HG02623 (cell line): Measurements from ENCODE around the gene MICAL2.

Experiments
- ATAC-seq: cut with Tn5 transposase; IDR thresholded peaks from one replicate; pipeline ENCODE4 v1.9.1; 2021; ENCODE audit warnings: moderate library complexity; ENCODE audit not compliant: unreplicated experiment

The MICAL2 gene

DNA sequence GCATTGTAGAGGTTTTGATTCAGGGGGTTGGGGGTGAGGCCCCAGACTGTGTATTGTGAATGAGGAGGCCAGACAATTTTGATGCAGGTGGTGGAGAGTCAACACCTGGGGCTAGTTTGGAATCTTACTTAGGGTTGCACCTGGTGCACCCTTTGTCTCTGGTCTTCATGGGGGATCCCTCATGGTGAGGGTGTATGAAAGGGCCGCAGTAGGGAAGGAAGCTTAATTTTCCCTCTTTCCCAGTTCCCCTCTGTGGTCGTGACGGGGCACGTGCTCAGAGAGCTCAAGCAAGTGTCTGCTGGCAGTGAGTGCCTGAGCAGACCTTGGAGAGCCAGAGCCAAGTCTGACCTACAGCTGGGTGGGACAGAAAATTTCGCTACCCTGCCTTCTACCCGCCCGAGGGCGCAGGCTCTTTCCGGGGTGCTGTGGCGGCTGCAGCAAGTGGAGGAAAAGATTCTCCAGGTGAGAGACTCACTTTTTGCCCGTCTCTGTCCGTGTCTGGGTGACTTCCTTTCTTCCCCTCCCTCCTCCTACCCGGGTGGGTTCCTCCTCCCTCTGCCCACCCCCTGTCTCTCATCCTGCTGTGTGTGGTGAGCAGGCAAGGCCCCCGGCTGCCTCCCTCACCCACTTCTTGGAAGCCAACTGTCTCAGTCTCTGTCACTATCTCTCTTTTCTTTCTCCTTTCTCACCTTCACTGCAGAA, 131.7 kb downstream of the MICAL2 start:
- ATAC-seq: no peak

DNA sequence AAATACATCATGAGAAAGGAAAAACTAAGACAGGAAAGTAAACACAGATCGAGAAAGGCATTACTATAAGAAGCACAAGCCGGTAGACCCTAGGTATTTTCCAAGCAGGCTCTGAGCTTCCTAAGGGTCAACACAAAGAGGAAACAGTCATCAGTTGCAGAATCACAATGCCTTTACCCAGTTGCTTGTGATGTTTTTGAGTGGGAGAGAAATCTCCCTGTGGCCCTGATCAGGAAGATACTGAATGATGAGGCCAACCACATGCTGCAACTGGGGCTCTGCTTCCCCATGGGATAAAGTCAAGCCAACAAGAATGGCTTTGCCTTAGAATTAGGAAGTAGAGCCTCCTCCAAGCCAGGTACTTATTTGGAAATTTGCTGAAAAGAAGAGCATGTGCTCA, 132.6 kb downstream of the MICAL2 start:
- no peak for ATAC-seq

DNA sequence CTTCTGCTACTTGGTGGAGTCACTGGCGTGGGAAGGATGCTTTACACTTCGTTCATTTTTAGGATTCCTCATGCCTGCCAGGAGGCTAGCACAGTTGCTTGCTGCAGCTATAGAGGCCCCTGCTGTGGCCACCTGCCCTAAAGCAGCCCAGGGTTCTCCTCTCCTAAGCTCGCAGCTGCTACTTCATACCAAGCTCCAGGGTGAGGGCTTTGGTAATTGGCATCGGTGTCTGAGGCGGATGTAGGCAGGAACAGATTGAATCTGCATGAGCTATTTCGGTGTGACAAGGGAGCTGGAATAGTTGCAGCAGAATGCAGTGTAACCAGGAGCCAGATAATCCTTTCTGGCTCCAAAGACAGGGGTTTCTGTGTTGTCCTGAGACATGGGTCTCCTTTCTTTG, 133.1 kb downstream of the MICAL2 start:
- ATAC-seq: no peak

DNA sequence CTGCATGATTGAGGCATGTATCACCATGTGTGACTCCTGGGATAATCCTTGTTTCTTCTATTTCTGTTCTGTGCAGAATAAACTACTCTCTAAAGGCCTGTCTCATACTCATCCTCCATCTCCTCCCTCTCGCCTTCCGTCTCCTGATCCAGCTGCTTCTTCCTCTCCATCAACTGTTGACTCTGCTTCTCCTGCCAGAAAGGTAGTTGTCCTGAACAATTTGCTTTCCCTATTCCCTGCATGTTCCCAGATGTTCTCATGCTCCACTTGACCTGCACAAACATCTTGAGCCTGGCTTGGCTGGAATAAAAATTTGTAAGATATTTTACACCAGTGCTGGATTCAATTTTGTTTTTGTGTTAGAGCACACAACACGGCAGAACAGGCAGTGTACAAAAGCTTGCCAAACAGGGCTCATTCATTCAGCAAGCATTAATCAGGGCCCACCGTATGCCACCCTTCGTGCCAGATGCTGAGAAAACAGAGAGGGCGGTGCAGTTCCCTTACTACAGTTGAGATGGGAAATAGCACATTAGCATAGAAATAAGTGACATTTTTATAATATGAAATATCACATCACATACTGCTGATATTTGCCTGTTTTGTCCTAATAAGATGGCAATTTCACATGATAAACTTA, 133.6 kb downstream of the MICAL2 start:
- ATAC-seq: no peak

DNA sequence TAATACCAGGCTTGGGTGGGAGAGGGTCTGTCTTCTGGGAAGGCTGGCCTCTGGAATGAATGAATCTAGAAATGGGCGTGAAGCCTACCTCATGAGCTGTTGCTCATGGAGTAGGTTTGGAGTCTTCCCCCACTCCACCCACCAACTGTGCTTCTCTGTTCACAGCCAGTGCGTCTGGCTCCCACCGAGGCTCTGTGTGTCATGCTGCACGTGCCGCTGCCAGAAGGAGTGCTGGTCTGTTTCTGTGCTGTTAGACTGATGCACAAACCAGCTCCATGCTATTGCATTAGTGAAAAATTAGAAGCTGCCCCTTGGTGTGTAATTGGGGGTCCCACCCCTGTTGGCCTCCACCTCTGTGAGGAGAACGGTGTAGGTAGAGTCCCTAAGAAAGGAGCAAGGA, 134.7 kb downstream of the MICAL2 start:
- no peak for ATAC-seq

DNA sequence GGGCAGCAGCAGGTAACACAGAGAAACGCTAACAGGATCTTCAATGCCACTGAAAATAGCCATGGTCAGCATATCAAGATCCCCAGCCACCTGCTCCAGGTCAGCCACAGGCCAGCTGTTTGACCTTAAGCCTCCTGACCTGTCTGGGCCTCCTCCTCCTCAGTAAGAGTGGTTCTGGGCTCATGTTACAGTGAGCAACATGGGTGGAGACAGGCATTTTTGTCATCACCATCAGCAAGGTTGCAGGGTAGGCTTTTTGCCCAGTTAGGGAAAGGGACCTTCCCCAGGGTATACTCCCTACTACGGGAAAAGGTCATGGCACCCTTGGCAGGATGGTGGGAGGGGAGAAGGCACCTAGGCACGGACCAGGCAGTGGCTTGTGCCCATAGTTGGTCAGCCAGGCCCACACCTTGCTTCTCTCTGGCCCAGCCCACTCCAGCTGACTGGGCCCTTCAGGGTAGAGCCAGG, 135.2 kb downstream of the MICAL2 start:
- no peak for ATAC-seq

DNA sequence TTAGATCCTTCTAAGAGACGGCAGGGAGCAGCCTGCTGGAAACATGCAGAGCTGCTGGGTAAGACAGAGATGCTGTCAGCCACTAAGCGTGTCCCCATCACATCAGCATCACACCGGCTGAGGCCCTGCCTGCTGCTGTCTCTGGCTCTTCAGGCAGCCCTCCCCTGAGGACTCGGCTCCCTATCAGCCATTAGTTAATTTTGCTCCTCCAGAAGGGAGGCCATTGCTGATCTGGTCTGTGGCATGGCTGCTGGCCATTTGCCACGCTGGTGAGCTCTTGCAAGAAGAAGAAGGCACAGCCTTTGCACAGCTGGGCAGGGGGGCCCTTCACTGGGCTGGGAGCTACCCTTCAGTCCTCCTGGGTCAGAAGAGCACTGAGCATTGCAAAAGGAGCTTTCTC, 135.8 kb downstream of the MICAL2 start:
- ATAC-seq: no peak

DNA sequence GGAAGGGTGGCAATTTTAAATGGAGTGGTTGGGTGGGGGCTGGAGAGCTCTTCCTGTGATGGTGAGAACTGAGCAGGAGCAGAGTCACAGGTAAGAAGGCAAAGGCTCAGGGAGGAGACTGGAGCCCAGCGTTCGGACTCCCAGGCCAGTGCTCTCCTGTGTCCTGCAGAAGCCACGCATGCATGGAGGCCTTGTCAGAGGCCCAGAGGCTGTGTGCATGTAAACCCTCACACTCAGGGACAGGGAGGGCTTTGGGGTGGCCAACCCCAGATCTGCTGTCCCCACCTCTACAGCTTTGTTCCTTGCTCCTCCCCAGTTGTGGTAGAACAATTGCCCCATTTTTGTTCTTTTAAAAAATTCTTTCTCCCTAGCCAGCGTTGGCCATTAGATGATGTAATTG, 136.6 kb downstream of the MICAL2 start:
- no peak for ATAC-seq

DNA sequence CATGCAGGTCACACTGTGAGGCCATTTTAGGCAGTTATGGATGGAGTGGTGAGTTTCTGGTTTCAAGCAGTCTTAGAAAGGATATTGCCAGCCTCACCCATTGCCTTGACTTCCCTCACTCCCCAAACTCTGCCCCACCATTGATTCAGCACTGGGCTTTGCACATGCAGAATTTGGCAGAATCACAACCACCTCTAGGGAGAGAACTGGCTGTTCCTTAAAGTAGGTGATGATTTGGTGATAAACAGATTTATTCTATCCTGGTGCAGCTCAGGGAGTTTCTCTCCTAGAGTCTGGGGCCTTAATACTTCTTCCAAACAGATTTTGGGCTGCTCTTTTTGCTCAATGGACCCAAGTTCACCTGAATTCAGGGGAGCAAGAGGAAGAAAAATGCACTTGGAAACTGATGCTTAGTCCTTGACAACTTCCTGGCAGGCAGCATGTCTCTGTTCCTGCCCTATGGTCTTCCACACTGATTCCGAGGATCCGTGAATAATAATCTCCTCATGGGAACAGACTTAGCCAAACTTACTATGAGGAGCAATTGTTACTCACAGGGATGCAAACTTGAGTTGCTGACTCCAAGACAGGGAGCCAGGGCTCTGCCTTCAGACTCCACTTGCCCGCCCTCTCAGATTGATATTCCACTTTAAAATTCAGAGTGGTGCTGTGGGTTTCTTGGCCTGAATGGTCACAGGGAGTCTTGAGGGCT, 137.3 kb downstream of the MICAL2 start:
- no peak for ATAC-seq

DNA sequence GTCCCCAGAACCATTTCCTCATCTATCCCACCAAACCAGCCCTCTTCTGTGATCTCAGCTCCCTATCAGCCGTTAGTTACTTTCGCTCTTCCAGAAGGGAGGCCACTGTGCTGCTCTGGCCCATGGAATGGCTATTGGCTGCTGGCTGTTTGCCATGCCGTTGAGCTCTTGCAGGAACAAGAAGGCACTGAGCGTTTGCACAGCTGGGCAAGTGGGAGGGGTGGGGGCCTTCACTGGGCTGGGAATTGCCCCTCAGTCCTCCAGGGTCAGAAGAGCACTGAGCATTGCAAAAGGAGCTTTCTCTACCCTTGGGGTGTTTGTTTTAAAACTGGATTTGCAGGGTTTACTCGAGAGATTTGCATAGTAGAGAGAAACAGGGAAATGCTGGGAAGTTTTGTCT, 137.9 kb downstream of the MICAL2 start:
- ATAC-seq: no peak

DNA sequence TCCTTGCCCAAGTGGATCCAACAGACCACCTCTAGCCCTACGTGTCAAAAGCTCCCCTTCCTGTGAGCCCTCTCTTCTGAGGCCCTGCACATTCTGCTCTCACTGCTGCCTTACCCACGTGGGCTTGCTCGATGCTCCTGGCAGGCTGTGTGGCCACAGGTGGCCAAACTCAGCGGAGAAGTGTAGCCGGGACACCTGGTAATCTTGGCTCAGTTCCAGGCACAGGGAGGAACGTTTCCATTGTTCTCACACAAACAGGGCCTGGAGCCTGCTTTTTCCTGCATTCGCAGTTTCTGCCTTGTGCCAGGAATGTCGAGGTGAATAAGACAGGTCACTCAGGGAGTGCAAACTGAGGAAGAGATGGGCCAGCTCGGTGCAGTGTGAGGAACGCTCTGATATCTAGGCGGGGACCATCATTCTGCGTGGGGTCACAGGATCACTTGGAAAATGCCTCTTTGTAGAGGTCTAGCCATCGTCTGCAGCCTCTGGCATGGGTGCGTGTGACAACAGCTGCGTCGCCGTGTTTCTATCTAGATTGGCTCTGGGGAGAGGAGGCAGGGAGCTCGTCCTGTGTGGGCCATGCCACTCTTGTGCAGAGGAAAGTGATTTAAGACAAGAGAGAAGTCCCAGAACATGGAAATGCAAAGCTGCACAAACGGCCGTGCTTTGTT, 139.3 kb downstream of the MICAL2 start:
- ATAC-seq: no peak

DNA sequence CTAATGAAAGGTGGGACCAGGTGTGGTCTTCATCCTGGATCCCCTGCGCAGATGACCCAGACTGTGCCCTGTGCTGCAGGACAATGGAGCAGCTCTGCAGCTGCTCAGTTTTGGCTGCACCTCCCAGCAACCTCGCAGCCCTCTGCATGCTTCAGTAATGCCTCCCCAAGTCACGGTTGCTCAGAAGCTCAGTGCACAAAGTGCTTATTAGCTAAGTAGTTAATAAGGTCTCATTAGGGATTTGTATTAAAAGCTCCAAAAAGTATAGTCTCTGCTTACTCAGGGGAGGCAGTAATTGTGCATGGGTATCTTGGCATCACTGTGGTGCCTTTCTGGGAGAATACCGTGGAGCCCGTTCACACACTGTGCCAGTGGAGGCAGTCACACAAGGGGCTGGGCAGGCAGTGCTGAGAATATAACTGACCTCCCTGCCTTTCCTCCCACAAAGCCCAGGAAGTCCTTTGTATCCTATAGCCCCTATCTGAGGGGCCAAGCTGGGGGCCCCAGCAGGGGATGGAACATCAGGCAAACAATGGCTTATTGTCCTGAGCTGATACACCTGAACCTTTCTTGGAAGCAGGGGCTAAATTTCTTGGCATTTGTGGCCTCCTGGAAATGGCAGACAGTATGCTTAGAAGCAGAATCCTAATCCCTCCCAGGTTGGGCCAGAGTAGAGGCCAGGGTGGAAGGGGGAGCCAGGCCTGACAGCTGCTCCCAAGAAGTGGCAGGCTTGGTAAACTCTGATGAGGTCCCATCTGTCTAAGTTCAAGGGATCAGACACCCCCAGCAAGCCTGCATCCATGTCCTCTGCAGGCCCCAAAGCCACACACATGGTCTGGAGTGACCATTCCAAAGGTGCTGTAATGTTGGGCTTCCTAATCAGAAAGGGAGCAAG, 141.5 kb downstream of the MICAL2 start:
- ATAC-seq: no peak

DNA sequence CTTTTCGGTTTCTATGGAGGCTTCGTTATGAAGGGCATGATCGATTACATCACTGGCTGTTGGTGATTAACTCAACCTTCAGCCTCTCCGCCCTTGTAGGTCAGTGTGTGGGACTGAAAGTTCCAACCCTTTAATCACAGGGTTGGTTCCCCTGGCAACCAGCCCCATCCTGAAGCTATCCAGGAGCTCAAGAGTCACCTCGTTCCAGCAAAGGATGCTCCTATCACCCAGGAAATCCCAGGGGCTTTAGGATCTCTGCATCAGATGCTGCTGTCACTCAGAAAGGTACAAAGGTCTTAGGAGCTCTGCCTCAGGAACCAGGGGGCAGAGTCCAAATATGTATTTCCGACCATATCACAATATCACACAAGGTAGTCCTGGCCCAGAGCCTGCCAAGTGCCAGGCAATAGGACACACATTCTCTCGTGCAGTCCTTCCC, 143.5 kb downstream of the MICAL2 start:
- no peak for ATAC-seq

DNA sequence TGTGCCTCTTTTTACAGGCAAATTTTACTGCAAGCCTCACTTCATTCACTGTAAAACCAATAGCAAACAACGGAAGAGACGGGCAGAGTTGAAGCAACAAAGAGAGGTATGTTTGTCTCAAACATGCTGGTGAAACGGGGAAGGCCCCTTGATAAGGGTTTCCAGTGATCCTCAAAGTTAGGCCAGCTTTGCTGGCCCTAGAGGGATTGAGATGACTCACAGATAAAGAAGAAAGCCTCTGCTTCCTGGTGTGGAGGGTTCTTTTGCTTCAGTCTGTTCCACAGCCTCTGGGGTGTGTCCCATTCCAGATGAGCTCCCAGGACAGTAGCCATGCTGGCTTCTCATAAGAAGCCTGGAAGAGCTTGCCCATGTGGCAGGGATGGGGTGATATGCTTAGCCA, 148.1 kb downstream of the MICAL2 start:
- no peak for ATAC-seq

DNA sequence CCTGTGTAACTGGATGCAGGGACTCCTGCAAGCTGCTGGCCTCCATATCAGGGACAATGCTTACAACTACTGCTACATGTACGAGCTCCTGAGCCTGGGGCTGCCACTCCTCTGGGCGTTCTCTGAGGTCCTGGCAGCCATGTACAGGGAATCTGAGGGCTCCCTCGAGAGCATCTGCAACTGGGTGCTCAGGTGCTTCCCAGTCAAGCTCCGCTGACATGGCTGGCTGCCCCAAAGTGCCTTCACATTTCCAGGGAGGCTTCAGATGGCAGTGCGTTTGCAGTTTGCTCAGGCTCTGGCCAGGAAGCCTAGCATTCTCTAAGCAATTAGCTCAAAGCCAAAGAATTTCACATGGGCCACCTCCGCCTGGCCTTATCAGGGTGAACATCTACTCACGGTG, 149.6 kb downstream of the MICAL2 start:
- no peak for ATAC-seq

DNA sequence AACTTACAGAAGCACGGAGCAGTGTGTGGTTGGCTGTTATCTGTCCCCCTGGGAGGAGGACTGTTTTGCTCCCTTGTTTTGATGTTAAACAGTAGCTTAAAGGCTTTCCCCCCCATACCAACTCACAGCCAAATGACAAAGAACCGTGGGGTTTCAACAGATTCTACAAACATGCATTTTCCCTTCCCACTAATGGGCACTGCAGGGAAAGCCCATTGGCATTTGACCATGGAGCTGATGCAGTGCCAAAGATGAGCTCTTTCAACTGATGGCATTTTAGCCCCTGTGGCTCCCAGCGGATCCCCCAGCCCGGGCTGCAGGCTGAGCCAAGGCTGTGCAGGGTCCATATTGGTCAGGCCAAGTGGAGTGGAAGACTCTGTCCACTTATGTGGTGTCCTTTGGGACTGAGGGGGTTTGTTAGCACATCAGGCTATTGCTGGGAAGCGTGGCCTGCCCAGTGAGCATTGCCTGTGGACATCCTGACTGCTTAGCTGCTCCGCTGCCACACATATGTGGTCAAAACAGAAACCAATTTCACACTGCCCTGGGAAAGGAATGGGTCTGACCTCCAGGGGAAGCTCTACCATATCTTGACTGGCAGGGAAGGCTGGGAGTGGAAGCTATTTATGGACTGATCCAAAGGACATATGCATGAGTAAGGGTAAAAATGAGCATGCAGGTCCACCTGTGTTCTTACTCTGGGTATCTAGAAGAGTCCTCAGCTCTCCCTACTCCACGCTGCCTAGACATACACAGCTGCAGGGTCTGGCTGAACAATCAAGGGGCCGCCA, 150.5 kb downstream of the MICAL2 start:
- no peak for ATAC-seq

DNA sequence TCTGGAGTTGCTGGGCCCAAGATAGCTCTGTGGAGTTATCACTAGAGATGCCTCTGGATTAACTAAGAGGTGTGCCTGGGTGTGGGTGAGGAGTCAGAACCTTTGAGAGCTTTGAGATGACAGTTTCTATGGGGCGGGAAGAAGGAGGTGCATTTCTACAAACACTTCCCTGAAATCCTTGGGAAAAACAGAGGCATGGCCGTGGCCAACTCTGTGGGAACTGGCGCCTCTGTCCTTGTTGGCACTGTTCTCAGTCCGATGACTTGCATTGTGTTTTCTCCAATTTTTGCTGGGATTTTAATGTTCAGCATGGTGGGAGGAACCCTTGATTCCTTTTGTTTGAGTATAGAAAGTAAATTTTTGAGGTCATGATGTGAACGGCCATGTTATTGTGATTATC, 151.2 kb downstream of the MICAL2 start:
- ATAC-seq: no peak

DNA sequence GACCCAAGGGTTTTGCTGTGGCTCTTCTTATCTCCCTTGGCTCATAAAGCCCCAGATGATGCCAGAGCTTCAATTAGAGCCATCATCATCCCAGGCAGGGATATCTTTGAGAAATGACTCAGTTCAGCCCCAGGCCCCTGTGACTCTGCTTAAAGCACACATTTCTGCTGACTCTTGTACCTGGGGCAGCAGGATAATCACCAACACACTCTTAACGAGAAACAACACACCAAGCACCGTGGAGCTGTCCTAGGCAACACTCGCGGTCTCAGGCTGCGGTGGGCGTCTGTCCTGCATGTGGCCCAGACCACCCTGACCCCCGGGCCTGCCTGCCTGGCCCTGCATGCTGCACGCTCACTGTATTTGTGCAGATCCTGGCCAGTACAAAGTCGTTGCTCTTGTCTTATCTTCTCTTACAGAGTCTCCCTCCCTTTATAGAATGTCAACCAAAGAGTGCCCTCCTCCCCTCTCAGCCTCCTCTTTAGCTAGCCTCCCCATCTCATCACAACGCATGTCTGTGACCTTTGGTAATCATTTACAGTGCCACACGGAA, 152.8 kb downstream of the MICAL2 start:
- no peak for ATAC-seq

DNA sequence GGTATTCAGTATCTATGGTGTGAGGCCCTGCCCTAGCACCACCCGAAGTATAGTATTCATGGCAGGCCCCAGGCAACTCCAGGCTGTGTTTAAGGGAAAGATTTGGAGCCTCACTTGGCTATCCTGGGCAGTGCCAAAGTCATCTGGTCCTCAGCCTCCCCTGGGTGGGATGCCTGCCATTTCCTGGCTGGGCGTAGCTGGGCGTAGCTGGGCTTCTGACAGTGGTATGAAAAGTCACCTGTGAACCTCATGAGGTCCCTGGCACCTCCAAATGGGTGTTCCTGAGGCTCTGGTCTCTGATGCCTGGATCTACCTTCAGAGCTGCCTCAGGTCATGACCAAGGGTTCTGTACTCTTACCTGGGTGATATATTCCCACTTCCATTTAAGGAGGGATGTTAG, 154.0 kb downstream of the MICAL2 start:
- no peak for ATAC-seq
